ENCODE data around the gene CEBPE.

The CEBPE gene

DNA sequence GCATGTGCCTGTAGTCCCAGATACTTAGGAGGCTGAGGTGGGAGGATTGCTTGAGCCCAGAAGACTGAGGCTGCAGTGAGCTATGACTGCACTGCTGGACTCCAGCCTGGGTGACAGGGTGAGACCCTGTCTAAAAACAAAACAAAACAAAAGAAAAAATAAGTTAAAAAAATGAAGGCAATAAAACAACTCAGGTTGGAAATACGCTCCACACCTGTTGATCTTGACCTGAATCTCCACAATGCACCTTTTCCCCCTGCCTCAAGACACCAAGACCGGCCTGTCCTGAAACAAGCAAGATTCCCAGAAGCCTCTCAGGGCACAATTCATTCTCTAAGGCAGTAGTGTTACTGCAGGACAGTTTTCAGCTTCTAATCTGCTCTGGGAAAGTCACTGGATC is 20.8 kb upstream of the CEBPE start:
- Histone ChIP-seq H3K27me3 (ENCODE audit: insufficient read depth, low read length, poor library complexity, severe bottlenecking) (no peaks in the 10 kb centered on the region), H3K79me2 (ENCODE audit: insufficient read depth, low read length) (no peaks in the 10 kb centered on the region), H3K9ac (ENCODE audit: low read depth, low read length, poor library complexity, severe bottlenecking) (no peak overlapping the region), H3K4me1 (ENCODE audit: insufficient read depth, low read length, poor library complexity, severe bottlenecking) (no peaks in the 10 kb centered on the region), H3K4me3 (ENCODE audit: low read length, poor library complexity, severe bottlenecking) (no peak overlapping the region), H3K36me3 (ENCODE audit: insufficient read depth, low read length) (no peaks in the 10 kb centered on the region), H4K20me1 (ENCODE audit: insufficient read depth, low read length, poor library complexity, severe bottlenecking) (no peaks in the 10 kb centered on the region), H3K4me2 (ENCODE audit: low read depth, low read length, poor library complexity, severe bottlenecking) (no peak overlapping the region), H2AFZ (ENCODE audit: low read length) (no peak overlapping the region), H3F3A (ENCODE audit: low read depth) (no peaks in the 10 kb centered on the region), H3K9me2 (replicated peaks; ENCODE audit: low read depth, low read length) (no peaks in the 10 kb centered on the region), H3K9me3 (ENCODE audit: insufficient read depth, low read depth, low read length) (no peaks in the 10 kb centered on the region)
- TF ChIP-seq EZH2phosphoT487 (IDR thresholded peaks at IDR 0.05; ENCODE audit: borderline replicate concordance), result no peak
- TF ChIP-seq, protein P1, sequence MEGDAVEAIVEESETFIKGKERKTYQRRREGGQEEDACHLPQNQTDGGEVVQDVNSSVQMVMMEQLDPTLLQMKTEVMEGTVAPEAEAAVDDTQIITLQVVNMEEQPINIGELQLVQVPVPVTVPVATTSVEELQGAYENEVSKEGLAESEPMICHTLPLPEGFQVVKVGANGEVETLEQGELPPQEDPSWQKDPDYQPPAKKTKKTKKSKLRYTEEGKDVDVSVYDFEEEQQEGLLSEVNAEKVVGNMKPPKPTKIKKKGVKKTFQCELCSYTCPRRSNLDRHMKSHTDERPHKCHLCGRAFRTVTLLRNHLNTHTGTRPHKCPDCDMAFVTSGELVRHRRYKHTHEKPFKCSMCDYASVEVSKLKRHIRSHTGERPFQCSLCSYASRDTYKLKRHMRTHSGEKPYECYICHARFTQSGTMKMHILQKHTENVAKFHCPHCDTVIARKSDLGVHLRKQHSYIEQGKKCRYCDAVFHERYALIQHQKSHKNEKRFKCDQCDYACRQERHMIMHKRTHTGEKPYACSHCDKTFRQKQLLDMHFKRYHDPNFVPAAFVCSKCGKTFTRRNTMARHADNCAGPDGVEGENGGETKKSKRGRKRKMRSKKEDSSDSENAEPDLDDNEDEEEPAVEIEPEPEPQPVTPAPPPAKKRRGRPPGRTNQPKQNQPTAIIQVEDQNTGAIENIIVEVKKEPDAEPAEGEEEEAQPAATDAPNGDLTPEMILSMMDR (conservative IDR thresholded peaks at IDR 0.05; ENCODE audit: low read length), result no peak

DNA sequence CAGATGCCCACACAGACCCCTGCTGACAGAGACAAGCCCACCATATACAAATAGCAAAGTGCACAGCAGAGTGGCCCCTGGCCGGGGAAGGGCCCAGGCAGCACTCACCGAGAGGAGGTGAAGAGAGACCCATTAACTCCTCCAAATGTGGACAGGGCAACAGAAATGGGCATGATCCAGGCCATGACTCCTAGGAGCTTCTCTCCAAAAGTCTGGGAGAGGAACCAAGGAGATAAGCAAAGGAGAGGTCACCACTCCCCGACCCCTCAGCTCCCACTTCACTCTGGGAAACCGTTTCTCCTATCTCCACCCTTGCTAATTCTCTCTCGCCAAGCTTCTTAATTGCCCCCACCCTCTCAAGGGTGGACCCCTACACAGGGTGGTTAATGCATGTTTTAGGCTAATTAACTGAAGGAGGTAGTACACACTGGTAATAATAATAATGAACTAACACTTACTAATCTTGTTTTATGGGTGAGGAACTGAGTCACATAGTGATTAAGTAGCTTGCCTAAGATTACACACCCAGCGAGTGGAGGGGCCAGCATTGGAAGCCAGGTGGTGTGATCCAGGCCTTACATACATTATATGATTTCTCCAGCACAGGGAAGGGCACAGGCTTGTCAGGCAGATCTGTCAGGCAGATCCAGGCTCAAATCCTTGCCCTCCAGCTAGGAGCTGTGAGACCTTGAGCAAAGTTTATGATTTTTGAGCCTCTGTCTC is 18.9 kb upstream of the CEBPE start:
- no peak overlapping the region for H2AFZ ChIP-seq (ENCODE audit: low read length)
- H4K20me1 ChIP-seq (ENCODE audit: insufficient read depth, low read length, poor library complexity, severe bottlenecking), result no peaks in the 10 kb centered on the region
- H3K9me3 ChIP-seq (ENCODE audit: insufficient read depth, low read depth, low read length), result no peaks in the 10 kb centered on the region
- H3F3A ChIP-seq (ENCODE audit: low read depth), result no peaks in the 10 kb centered on the region
- H3K9me2 ChIP-seq (replicated peaks; ENCODE audit: low read depth, low read length), result no peaks in the 10 kb centered on the region
- no peaks in the 10 kb centered on the region for H3K4me1 ChIP-seq (ENCODE audit: insufficient read depth, low read length, poor library complexity, severe bottlenecking)
- no peaks in the 10 kb centered on the region for H3K79me2 ChIP-seq (ENCODE audit: insufficient read depth, low read length)
- no peaks in the 10 kb centered on the region for H3K27me3 ChIP-seq (ENCODE audit: insufficient read depth, low read length, poor library complexity, severe bottlenecking)
- no peaks in the 10 kb centered on the region for H3K36me3 ChIP-seq (ENCODE audit: insufficient read depth, low read length)
- H3K9ac ChIP-seq (ENCODE audit: low read depth, low read length, poor library complexity, severe bottlenecking), result no peak overlapping the region
- no peak overlapping the region for H3K4me3 ChIP-seq (ENCODE audit: low read length, poor library complexity, severe bottlenecking)
- no peak overlapping the region for H3K4me2 ChIP-seq (ENCODE audit: low read depth, low read length, poor library complexity, severe bottlenecking)
- TF ChIP-seq, protein P1 (conservative IDR thresholded peaks at IDR 0.05; ENCODE audit: low read length), result no peak
- no peak for TF ChIP-seq EZH2phosphoT487 (IDR thresholded peaks at IDR 0.05; ENCODE audit: borderline replicate concordance)

DNA sequence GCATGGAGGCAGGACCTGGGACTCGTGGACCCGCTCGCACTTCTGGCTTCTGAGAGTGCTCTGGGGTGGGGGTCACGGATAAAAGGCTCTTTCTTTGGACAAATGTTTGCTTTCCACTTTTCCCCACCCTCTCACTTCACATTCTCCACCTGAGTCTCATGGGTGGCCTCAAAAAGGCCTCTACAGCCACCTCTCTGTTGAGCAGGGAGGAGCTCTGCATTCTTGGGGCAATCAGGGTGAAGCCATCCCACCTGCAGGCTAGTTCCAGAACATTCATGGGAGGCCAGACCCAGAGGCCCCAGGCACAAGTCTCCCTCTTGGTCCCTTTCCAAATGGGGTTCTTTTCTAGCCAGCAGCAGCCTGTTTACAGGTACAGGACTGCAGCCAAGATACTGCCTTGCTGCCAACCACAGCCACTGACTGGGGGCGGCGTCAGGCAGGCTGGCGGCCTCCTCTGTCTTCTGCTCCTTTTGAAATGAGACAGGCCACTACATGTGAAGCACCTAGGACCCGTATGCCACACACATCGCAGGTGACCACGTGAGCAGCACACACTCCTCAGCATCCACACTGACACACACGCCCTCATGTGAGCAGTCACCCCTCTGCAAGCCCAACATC is 18.2 kb upstream of the CEBPE start:
- no peaks in the 10 kb centered on the region for H3K9me2 ChIP-seq (replicated peaks; ENCODE audit: low read depth, low read length)
- no peaks in the 10 kb centered on the region for H3K79me2 ChIP-seq (ENCODE audit: insufficient read depth, low read length)
- H3K4me1 ChIP-seq (ENCODE audit: insufficient read depth, low read length, poor library complexity, severe bottlenecking), result no peaks in the 10 kb centered on the region
- no peak overlapping the region for H2AFZ ChIP-seq (ENCODE audit: low read length)
- no peak overlapping the region for H3K4me3 ChIP-seq (ENCODE audit: low read length, poor library complexity, severe bottlenecking)
- H3K4me2 ChIP-seq (ENCODE audit: low read depth, low read length, poor library complexity, severe bottlenecking), result no peak overlapping the region
- TF ChIP-seq EZH2phosphoT487 (IDR thresholded peaks at IDR 0.05; ENCODE audit: borderline replicate concordance), result no peak
- TF ChIP-seq, protein P1 (conservative IDR thresholded peaks at IDR 0.05; ENCODE audit: low read length), result no peak
- no peaks in the 10 kb centered on the region for H4K20me1 ChIP-seq (ENCODE audit: insufficient read depth, low read length, poor library complexity, severe bottlenecking)
- H3F3A ChIP-seq (ENCODE audit: low read depth), result no peaks in the 10 kb centered on the region
- no peaks in the 10 kb centered on the region for H3K9me3 ChIP-seq (ENCODE audit: insufficient read depth, low read depth, low read length)
- no peak overlapping the region for H3K9ac ChIP-seq (ENCODE audit: low read depth, low read length, poor library complexity, severe bottlenecking)
- H3K27me3 ChIP-seq (ENCODE audit: insufficient read depth, low read length, poor library complexity, severe bottlenecking), result no peaks in the 10 kb centered on the region
- H3K36me3 ChIP-seq (ENCODE audit: insufficient read depth, low read length), result no peaks in the 10 kb centered on the region

Measured in Loucy (cell line).